Left cardiac atrium (tissue), 4 donors: ENCODE data around the gene PDCD4. TPM values are rescaled to one million over a fixed set of nuclear protein-coding genes. Genes with fewer than 3 reads are reported as not detected.

ENCODE experiments used
- ATAC-seq, 2 donors: fragments of 200-7000 bp; cut with Tn5 transposase; one replicate each; pipeline ENCODE4 v1.9.1; 2020; ENCODE audit warnings: mild to moderate bottlenecking in 2 of 2, moderate library complexity in 2 of 2
- DNase-seq: peaks from one replicate; pipeline ENCODE4 v3.0.0-alpha.2; 2020
- intact Hi-C, 2 donors: fragments of 100-400 bp; cut with DNase I; formaldehyde crosslinking; loops; one replicate each; pipeline versions ENCODE4 v1.14.1 to v1.15.1; 2022 to 2023
- long read RNA-seq: library from polyadenylated mRNA; unstranded; transcript quantifications from one replicate; pipeline ENCODE4 v2.0.0, GENCODE V29; 2021
- total RNA-seq, 2 donors: library from RNA; stranded (reverse); fragmentation: NEBNext Ultra II Directional; extraction: Animal tissue kit (Norgen Biotek cat#: 25700); gene quantifications; one replicate each; pipeline ENCODE4 v1.2.1, GENCODE V29; 2021
- donor health status: DM: no; HTN: yes; CAD: no.
- donor health status: DM: no; HTN: yes; CAD: no; lungs with severe emphysema.
- donor health status: DM: yes; HTN: yes; CAD: no.
- donor health status: Dilated cardiomyopathy.

Gene PDCD4
- 10 to 100 TPM; 46.7 to 71.2 TPM for total RNA-seq
- long read RNA-seq, transcript PDCD4-201 (12 exons, 3,602 nt): major isoform, 22 of 30 reads
- long read RNA-seq, partial matches to known transcripts: 1 of 30 reads
- long read RNA-seq, other reads (novel, unspliced or antisense): 7 of 30 reads

DNA sequence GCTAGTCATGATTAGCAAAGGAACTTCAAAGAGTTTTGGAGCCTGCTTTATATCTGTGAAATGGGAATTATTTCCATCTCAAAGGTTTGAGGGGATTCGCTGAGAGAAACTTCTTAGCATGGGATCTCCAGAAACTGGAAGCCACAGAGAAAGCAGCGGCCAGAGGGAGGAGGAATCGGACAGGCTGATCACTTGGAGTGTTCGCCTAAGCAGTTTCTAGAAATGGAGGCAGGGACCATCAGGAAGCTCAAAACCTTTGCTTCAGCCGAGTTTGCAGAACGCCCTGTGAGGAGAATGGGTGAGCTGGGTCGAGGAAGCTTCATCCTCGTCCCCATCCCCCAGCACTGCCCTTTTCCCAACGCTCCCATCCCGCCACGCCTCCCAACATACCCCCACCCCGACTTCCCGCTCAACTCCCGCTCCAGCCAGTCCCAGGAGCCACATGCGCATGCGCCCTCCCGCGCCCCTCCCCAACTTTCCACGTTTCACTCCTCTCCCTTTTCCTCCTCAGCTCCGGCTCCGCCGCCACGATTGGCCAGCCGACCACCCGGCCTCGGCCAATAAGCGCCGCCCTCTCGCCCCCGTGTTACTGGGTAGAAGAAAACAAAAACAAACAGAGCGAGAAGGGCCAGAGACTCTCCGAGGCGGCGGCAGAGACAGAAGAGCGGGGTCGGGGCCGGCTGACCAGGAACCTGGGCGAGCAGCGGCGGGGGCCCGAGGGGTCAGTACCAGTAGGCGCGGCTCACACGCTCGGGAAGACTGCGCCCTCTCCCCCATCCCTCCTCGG lies at the start of gene PDCD4:
Gene PDCD4, plus strand, starts transcription at position 631 of the 787 bp plus-strand sequence. CDS start 4,100 bp downstream, outside the sequence.
- intact Hi-C loops: loop anchor here (5.0 to 10.0 kb wide), 2 partner anchors 49 to 57 kb away; no protein-coding TSS in a partner anchor
- peak; percentile 100 for DNase-seq
- peak; percentile 95 to 97 for ATAC-seq

DNA sequence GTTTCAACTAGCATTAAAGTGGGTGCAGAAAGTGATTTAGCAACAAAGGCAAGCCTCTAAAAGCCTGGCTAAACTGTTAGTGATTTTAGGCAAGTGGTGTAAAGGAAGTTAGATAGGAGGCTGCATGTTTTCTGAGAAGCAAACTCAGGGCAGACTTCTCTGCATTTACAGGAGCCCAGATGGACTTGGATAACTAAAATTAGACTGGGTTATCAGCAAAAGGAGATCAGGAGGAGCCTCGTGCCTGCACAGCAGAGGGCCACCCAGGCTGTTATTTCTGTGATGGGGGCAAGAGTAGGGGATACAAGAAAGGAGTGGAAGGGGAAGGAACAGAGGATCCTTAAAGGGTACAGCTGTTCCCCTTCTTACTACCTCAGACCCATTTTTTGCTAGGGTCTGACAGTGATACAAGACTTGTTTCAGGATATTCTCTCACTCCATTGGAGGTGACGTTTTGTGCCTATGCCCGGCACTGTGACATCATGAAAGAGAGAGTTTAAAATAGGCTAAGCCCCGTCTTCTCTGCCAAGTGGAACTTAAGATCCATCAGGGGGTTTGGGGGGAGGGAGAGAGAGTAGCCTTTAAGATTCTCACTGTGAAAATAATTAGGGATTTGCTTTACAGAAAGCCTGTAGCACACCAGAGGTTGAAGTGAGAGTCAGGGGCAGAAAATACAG lies 49.6 kb upstream of the PDCD4 start:
- intact Hi-C loops: loop anchor here in 1 of 2 donors (5.0 kb wide), 1 partner anchor 50 kb away; the partner anchor contains the start of gene PDCD4
- DNase-seq: no peak
- peak; percentile 13 to 28 for ATAC-seq

DNA sequence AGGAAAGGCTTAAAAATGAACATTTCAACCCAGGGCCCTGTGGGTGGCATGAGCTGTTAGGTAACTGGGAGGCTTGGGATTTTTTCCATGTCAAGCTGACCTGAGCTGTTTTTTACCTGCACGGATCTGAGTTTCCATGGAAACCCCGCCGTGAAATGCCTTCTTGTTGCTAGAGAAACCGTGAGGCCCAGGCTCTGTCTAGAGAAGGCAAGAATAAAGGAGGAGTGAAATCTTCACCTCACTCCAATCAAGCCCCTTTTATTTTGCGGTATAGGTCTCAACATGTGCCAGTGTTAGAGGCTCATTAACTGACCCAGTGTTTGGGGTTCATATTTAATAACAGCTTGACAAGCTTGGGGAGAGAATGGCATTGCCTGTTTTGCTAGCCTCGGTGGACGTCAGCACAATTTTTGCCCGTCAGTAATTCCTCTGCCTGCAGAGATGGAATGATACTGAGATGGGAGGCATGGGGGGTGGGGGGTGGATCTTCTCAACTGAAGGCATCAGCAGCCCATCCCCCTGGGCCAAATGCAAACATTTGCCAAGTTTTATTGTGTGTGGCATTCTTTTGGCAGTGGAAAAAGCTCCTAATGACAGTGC lies 48.9 kb upstream of the PDCD4 start:
- peak in 1 of 2 donors; percentile 3 for ATAC-seq
- DNase-seq: no peak

DNA sequence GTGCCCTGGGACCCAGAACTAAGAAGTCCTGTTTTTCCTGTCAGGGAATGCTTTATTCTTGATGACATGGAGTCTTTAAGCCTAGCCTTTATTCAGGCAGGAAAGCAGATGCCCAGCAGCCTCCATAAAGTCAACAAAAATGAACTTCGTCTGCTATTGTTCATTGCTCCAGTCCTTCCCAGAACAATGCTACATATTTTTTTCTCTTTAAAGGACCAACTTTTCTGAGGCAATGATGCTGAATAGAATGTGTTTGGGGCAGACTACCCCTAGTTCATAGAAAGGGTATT lies 47.6 kb upstream of the PDCD4 start:
- ATAC-seq (no peak), DNase-seq (no peak)
- intact Hi-C loops: loop anchor here in 1 of 2 donors (5.0 kb wide), 1 partner anchor 48 kb away; the partner anchor contains the start of gene PDCD4

More for the DNA sequence above, 48.9 kb upstream of the PDCD4 start:
- intact Hi-C loops: loop anchor here in 1 of 2 donors (5.0 kb wide), 1 partner anchor 49 kb away; the partner anchor contains the start of gene PDCD4

DNA sequence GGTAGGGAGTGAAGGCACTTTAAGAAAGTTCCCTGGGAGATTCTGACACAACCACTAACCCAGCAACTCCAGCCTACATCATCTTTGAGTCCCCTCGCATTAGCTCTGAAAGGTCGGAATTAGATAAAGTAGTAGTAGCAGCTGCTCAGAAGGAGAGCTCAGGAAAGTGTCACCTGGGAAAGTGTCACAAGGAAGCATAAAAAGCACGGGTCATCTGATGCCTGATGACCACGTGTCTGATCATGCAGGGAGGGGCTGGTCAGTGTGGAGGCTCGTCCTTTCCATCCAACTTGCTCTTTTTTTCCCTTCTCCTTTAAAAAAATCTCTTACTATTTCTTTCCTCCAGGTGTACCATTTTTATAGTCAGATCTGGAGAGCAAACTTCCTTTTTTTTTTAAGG lies 47.1 kb upstream of the PDCD4 start:
- intact Hi-C loops: loop anchor here in 1 of 2 donors (5.0 kb wide), 1 partner anchor 48 kb away; the partner anchor contains the start of gene PDCD4
- no peak for ATAC-seq

DNA sequence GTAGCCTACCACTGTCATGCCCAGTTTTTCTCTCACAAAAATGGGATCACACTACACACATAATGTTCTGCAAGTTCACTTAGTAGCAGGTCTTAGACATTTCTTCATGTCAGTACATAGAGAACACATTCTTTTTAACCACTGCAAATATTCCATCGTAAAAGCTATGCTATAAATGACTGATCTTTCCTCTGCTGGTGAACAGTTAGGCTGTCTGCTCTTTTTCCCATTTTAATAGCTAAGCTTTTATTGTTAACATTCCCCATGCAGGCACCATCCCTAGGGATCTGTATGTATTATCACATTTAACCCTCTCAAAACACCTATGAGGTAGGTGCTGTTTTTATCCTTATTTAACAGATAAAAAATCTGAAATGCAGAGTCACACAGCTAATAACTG lies 46.2 kb upstream of the PDCD4 start:
- intact Hi-C loops: no loop called here
- ATAC-seq (no peak), DNase-seq (no peak)

More for the DNA sequence above, 47.1 kb upstream of the PDCD4 start:
- DNase-seq: no peak

DNA sequence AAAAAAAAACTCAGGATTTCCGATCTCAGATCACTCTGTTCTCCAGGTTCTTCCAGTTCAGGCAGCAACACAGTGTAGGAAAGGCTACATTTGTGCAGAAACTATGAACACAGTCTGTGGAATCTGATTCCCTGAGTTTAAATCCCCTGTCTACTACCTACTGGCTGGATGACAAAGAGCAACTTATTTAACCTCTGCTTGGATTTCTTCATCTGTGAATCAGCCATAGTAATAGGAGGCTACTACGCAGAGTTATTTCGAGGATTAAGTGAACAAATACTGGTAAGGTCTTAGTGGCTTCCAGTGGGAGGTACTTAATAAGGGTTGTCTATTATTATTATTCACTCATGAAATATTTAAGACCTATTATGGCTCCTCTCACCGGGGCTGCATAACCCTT lies 44.3 kb upstream of the PDCD4 start:
- intact Hi-C loops: no loop called here
- ATAC-seq (no peak), DNase-seq (no peak)

DNA sequence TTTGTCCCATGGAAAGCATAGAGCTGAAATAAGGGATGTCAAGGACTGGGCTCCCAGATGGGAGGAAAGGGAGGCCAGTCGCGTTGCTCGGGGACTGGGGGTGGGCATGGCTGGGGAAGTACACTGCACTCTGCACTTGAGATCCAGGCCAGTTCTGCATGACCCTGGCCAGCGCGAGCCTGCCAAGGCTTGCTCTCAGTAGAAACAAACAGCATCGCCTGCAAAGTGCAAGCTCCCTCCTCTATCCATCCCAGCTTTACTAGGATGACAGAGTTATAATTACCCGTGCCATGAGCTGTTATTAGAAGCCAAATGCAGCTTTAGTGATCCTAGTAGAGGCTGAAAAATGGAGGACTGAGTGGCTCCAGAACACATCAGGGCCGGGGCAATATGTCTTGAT lies 43.9 kb upstream of the PDCD4 start:
- DNase-seq (no peak), ATAC-seq (peak; percentile 59 to 85)
- intact Hi-C loops: no loop called here

DNA sequence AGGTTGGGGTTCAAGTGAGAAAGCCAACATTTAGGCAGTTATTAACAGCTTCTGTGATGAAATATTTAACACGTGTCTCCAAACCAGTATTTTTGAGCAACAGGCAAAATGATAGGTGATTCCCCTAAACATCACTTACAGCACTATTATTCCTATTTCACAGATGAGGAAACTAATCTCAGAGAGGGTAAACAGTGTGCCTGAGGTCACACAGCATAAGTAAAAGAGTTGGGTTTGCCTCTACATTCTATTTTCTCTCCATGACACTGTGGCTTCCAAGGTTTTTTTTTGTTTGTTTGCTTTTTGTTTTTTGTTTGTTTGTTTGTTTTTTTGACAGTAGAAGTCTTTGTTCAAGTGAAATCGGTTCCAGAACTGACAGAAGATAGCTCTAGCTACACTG lies 43.2 kb upstream of the PDCD4 start:
- no peak for DNase-seq
- ATAC-seq: no peak
- intact Hi-C loops: no loop called here

DNA sequence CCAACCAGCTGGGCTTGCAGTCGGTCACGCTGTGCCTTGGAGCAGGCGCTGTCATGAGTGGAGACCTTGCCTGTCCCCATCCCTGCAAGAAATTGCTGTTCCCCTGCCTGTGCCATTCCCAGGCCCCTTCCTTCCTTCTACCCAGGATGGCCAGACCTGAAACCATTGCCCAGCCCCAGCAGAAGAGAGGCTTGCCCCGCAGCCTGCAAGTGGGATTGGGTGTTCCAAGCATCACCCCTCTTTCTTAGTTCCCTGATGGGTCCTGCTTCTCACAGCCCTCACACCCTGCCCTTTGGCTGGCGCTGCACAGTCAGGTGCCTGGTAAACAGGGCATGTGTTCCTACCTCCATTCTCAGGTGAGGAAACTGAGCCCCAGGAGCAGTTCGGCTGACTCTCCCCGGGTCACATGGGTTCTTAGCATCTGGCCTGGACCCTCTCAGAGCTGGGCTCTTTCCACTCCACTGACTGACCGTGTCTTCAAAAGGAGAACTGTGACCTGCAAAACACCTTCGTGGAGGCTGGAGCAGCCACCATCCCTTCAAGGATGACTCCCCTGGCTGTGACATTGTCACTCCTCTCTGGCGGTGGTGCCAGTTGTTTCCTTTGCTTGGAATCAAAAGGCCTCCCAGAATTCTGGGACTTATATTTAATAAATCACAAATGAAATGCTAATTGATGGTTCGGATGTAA lies 41.9 kb upstream of the PDCD4 start:
- intact Hi-C loops: no loop called here
- no peak for ATAC-seq
- no peak for DNase-seq

DNA sequence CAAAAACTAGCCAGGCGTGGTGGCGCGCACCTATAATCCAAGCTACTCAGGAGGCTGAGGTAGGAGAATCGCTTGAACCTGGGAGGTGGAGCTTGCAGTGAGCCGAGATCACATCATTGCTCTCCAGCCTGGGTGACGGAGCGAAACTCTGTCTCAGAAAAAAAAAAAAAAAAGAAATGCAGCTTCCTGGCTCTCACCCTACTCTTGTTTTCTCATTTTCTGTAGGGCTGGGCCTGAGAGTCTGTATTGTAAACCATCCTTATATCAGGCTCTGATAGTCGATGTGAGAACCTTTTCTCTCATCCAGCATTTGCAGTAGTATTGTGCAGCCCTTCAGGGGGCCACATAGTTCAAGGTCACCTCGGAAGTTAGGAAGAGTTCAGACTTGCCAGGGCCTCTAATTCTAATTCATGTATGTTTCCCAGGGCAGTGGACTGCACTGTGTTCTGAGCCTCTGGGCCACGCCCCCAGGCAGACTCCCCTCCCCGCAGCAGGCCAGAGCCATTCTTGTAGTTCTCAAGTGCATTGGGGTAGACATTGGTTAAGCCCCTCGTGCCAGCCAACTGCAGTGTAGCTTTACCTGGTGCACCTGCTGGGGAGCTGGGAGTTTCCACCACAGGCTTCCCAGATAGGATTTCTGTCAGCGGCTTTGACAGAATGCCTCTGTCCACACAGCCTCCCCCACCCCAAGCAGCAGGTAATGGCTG lies 38.3 kb upstream of the PDCD4 start:
- DNase-seq (no peak), ATAC-seq (peak in 1 of 2 donors; percentile 4)
- intact Hi-C loops: no loop called here

DNA sequence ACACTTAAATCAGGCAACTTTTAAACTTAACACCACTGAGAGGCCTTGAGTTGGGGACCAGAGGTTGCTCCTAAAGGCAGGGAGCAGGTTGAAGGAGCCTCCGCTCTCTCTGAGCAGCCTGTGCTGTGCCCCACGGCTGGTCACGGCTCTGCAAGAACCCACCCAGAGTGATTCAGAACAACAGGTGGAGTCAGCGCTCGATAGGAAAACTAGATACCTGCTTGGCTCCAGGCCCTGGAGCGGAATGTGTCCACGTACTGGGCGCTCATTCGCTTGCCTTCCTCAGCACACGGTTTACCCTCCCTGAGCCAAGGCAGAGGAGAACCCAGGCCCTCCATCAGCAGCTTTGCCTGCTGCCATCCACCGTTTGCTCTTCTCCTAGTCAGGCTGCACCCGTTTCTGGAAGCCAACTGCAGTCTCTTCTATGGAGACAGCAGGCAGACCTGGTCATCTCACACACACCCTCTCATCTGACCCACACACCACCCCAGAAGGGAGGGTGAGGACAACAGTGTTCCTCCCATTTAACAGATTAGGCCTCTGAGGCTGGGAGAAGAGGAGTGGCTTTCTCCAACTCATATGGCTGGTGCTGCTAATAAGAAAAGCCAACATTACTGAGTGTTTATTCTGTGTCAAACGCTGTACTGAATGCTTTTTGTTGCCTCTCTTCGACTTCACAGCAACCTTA lies 37.6 kb upstream of the PDCD4 start:
- peak in 1 of 2 donors; percentile 35 for ATAC-seq
- DNase-seq: no peak
- intact Hi-C loops: no loop called here

DNA sequence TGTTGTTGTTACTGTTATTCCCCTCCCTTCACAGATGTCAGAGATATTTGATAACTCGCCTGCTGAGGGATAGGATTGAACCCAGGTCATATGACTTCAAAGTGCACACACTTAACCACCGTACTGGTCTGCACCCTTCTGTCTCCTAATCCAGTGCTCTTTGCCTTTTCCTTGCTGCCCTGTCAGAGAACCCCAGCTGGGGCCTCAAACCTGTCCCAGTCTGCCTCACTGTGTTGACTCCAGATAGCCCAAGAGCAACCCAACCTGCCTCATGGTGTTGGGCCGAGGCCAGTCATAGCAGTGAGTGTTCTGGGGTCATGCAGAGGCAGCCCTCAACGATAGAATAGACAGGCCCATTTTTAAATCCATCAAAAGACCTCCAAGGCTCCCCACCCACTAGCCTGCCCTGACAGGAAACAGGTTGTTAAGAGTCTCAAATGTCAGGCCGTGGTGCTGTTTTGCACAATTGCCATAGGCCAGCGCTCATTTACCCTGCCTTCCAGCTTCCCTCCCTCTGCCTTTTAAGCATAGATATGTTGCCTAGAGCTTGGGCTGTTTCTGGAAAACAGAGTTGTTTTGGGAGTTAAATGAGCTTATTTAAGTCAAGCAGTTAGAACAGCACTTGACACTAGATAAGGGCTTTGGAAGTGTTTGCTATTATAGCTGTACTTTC lies 37.0 kb upstream of the PDCD4 start:
- ATAC-seq (peak; percentile 72 to 78), DNase-seq (peak; percentile 43)
- intact Hi-C loops: no loop called here

DNA sequence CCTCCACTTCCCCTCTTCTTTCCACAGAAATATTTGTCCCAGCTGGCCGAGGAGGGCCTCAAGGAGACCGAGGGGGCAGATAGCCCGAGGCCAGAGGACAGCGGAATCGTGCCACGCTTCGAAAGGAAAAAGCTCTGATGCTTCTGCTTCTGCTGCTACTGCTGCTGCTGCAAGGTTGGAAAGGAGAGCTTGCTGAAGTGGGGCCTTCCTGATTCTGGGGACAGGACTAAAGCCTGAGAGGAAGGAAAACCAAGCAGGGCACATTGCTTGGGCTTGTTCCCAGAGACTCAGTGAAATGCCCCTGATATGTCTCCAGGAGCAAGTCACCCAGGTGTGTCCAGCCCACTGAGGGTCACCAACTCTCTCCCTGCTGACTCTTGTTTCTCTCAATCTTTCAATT lies 35.9 kb upstream of the PDCD4 start:
- DNase-seq (no peak), ATAC-seq (no peak)
- intact Hi-C loops: no loop called here

DNA sequence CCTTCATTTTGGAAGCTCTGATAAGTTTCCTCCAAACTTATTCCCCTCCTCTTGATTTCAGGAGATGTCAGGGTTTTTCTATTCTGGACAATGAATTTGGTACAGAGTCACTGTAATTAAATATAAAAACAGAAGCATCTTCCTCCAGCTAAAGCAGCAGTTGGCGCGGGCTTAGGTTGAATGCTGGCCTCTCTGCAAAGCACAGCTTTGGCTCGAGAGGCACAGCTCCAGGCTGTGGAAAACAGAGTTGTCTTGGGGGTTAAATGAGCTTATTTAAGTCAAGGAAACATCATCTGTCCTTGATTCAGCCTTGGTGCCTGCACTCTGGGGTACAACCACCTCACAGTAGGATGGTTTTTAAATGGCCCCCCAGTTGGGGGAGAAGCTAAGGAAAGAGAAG lies 35.0 kb upstream of the PDCD4 start:
- intact Hi-C loops: no loop called here
- DNase-seq (no peak), ATAC-seq (no peak)

DNA sequence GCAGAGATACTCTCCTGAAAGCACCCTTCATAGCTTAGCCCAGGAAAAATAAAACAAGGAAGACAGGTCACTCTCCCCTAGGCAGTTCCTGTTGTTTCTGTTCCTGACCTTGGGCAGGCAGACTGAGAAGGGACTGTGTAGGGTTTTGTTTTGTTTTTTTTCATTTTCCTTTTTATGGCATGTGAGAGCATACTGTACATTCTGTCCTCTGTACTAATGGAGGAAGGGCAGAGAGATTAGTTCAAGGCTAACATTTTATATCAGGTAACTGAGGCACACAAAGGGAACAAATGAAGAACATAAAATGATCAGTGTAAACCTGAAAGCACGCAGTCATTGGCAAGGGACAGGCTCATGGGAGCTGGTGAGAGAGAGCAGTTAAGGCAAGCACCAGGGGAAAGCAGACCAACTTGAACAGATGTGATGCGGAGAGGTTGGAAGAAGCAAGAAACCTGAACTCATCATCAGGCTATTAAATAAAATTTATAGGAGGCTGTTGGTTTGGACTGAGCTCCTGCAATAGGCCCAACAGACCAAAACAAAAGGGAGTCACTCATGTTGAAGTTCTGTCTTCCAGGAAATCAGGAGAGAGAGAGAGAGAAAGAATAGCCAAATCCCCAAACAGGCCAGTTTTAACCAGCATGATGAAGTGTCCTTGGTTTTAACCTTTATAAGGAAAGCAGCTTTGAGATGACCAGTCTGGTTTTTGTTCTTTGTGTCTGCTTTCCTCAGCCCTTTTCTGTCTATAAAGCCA lies 34.1 kb upstream of the PDCD4 start:
- intact Hi-C loops: no loop called here
- DNase-seq: no peak
- no peak for ATAC-seq
